Loucy (cell line): ENCODE data around the gene NGRN.

ENCODE experiments used
- CTCF ChIP-seq: fragments of 200-600 bp; sonication (generic); conservative IDR thresholded peaks from 2 replicates; pipeline ENCODE4 v1.5.1; 2014; ENCODE audit warnings: mild to moderate bottlenecking, antibody characterized with exemption, low read length
- EZH2phosphoT487 ChIP-seq: fragments of 200-600 bp; IDR thresholded peaks from 2 replicates; pipeline ENCODE4 v1.6.1; 2018; ENCODE audit warnings: antibody characterized with exemption, mild to moderate bottlenecking, moderate library complexity, borderline replicate concordance

GRCh38 chr15:90309020-90309419, 43.5 kb downstream of the NGRN start:
- TF ChIP-seq CTCF (no peak), EZH2phosphoT487 (no peak)
